C4-2B (cell line): ENCODE measurements around the gene GJB3.

Experiments
- H3K27ac ChIP-seq: fragments of 450-650 bp; 2 replicates; pipeline ENCODE4 v1.5.1; 2017
- CTCF ChIP-seq: fragments of 450-650 bp; conservative IDR thresholded peaks from 2 replicates; pipeline ENCODE4 v1.5.1; 2017; ENCODE audit warnings: mild to moderate bottlenecking
- ZFX ChIP-seq: fragments of 450-650 bp; IDR thresholded peaks from 2 replicates; pipeline ENCODE4 v1.6.1; 2017

GJB3 gene

GRCh38 chr1:34774957-34775356, 6.1 kb upstream of the GJB3 start:
- TF ChIP-seq CTCF = no peak
- TF ChIP-seq ZFX = no peak
- no peak overlapping the region for H3K27ac ChIP-seq

- no peak overlapping the region for H3K27ac ChIP-seq
- TF ChIP-seq CTCF = no peak
- TF ChIP-seq ZFX = no peak
These were observed 4.1 kb upstream of the GJB3 start for GRCh38 chr1:34776911-34777310.

- no peak for TF ChIP-seq ZFX
- no peak for TF ChIP-seq CTCF
- H3K27ac ChIP-seq = no peak overlapping the region
These were observed 3.3 kb upstream of the GJB3 start for GRCh38 chr1:34777519-34778321.

- TF ChIP-seq CTCF (no peak), ZFX (no peak)
- H3K27ac ChIP-seq = no peak overlapping the region
These were observed 2.6 kb upstream of the GJB3 start for GRCh38 chr1:34778381-34778780.

- H3K27ac ChIP-seq = no peak overlapping the region
- TF ChIP-seq ZFX = no peak
- no peak for TF ChIP-seq CTCF
These were observed 2.0 kb upstream of the GJB3 start for GRCh38 chr1:34779005-34779404.

- no peak overlapping the region for H3K27ac ChIP-seq
- TF ChIP-seq ZFX (no peak), CTCF (no peak)
These were observed 1.5 kb upstream of the GJB3 start for GRCh38 chr1:34779526-34779925.

GRCh38 chr1:34779962-34780361, 1.1 kb upstream of the GJB3 start:
- H3K27ac ChIP-seq = no peak overlapping the region
- TF ChIP-seq ZFX (no peak), CTCF (no peak)
